ENCODE measurements around the gene FLYWCH1.

The FLYWCH1 gene

GRCh38 chr16:2969545-2970521 is 58.1 kb downstream of the FLYWCH1 start:
- ChIA-PET POLR2A (interaction anchor here (0.5 to 0.9 kb wide), 4 partner anchors 8 to 1796 kb away, joined by 3 to 4 read pairs (median 3); partner anchors contain the start of gene PKMYT1), CTCF (interaction anchor here (0.6 to 1.6 kb wide), 10 partner anchors 9 to 101 kb away, joined by 3 to 6 read pairs (median 3); no protein-coding TSS in a partner anchor)
- under 1% methylated on average over 69 of the region's 83 CpGs for WGBS (ENCODE audit: insufficient coverage)
- DNase-seq = peak; percentile 83 to 89 (median 88)
- H3K9me3 ChIP-seq (ENCODE audit: control extremely low read depth in 1 of 5, control insufficient read depth in 4 of 5, insufficient read depth in 2 of 5, low read depth in 1 of 5, low read length in 4 of 5) = no peaks in the 10 kb centered on the region
- H3K27ac ChIP-seq (ENCODE audit: insufficient read depth in 1 of 2, low read depth in 1 of 2, low read length in 2 of 2, poor library complexity in 1 of 2, severe bottlenecking in 2 of 2) = no peak overlapping the region
- H3K4me3 ChIP-seq (ENCODE audit: control insufficient read depth in 1 of 7, extremely low read depth in 1 of 7, insufficient read depth in 4 of 7, low read depth in 2 of 7, low read length in 6 of 7) = peak overlapping the region; percentile 71 to 87 (median 82)
- H3K4me1 ChIP-seq (ENCODE audit: control extremely low read depth in 1 of 4, control insufficient read depth in 4 of 4, insufficient read depth in 4 of 4, low read length in 3 of 4) = peaks cover 0 to 51% (median 43%) of the 10 kb centered on the region in 4 experiments
- H3K27me3 ChIP-seq (replicated peaks in 2 of 5; ENCODE audit: control insufficient read depth in 4 of 5, insufficient read depth in 5 of 5, low read length in 4 of 5) = peaks cover 0 to 39% (median 14%) of the 10 kb centered on the region in 5 experiments
- H3K36me3 ChIP-seq (ENCODE audit: control insufficient read depth in 4 of 4, insufficient read depth in 4 of 4, low read length in 3 of 4) = peaks cover 0 to 44% (median 20%) of the 10 kb centered on the region in 4 experiments

- POLR2A ChIA-PET = interaction anchor here (0.5 to 0.9 kb wide), 3 partner anchors 8 to 58 kb away, joined by 3 to 4 read pairs (median 3); partner anchors contain the start of gene PKMYT1
- Histone ChIP-seq H3K4me1 (ENCODE audit: control extremely low read depth in 1 of 4, control insufficient read depth in 4 of 4, insufficient read depth in 4 of 4, low read length in 3 of 4) (peaks cover 0 to 47% (median 39%) of the 10 kb centered on the region in 4 experiments), H3K27ac (ENCODE audit: insufficient read depth in 1 of 2, low read depth in 1 of 2, low read length in 2 of 2, poor library complexity in 1 of 2, severe bottlenecking in 2 of 2) (no peak overlapping the region), H3K36me3 (ENCODE audit: control insufficient read depth in 4 of 4, insufficient read depth in 4 of 4, low read length in 3 of 4) (peaks cover 0 to 51% (median 24%) of the 10 kb centered on the region in 4 experiments), H3K4me3 (ENCODE audit: control insufficient read depth in 1 of 7, extremely low read depth in 1 of 7, insufficient read depth in 4 of 7, low read depth in 2 of 7, low read length in 6 of 7) (peak overlapping the region in 5 of 7 experiments; percentile 71 to 87 (median 83)), H3K27me3 (replicated peaks in 2 of 5; ENCODE audit: control insufficient read depth in 4 of 5, insufficient read depth in 5 of 5, low read length in 4 of 5) (peaks cover 0 to 33% (median 14%) of the 10 kb centered on the region in 5 experiments), H3K9me3 (ENCODE audit: control extremely low read depth in 1 of 5, control insufficient read depth in 4 of 5, insufficient read depth in 2 of 5, low read depth in 1 of 5, low read length in 4 of 5) (no peaks in the 10 kb centered on the region)
- CTCF ChIA-PET = interaction anchor here (0.8 to 1.6 kb wide), 9 partner anchors 8 to 102 kb away, joined by 3 to 6 read pairs (median 3); no protein-coding TSS in a partner anchor
- no peak for DNase-seq
- WGBS (ENCODE audit: insufficient coverage) = 100% methylated on average over 5 of the region's 6 CpGs
Observed at GRCh38 chr16:2970563-2970962, 58.8 kb downstream of the FLYWCH1 start.

- peaks cover 0 to 59% (median 26%) of the 10 kb centered on the region in 4 experiments for H3K36me3 ChIP-seq (ENCODE audit: control insufficient read depth in 4 of 4, insufficient read depth in 4 of 4, low read length in 3 of 4)
- POLR2A ChIA-PET = no interaction called here
- H3K4me1 ChIP-seq (ENCODE audit: control extremely low read depth in 1 of 4, control insufficient read depth in 4 of 4, insufficient read depth in 4 of 4, low read length in 3 of 4) = peaks cover 0 to 40% (median 33%) of the 10 kb centered on the region in 4 experiments
- no peaks in the 10 kb centered on the region for H3K9me3 ChIP-seq (ENCODE audit: control extremely low read depth in 1 of 5, control insufficient read depth in 4 of 5, insufficient read depth in 2 of 5, low read depth in 1 of 5, low read length in 4 of 5)
- CTCF ChIA-PET = interaction anchor here (0.6 to 2.8 kb wide), 5 partner anchors 9 to 1499 kb away, joined by 3 to 13 read pairs (median 4); partner anchors contain the start of gene PKMYT1
- 98% methylated on average over 28 of the region's 35 CpGs for WGBS (ENCODE audit: insufficient coverage)
- peaks cover 0 to 25% (median 9%) of the 10 kb centered on the region in 5 experiments for H3K27me3 ChIP-seq (replicated peaks in 2 of 5; ENCODE audit: control insufficient read depth in 4 of 5, insufficient read depth in 5 of 5, low read length in 4 of 5)
- DNase-seq = no peak
- H3K27ac ChIP-seq (ENCODE audit: insufficient read depth in 1 of 2, low read depth in 1 of 2, low read length in 2 of 2, poor library complexity in 1 of 2, severe bottlenecking in 2 of 2) = no peak overlapping the region
- H3K4me3 ChIP-seq (ENCODE audit: control insufficient read depth in 1 of 7, extremely low read depth in 1 of 7, insufficient read depth in 4 of 7, low read depth in 2 of 7, low read length in 6 of 7) = peak overlapping the region in 1 of 7 experiments; percentile 87
Observed at GRCh38 chr16:2971134-2971984, 59.6 kb downstream of the FLYWCH1 start.

GRCh38 chr16:2971985-2972784 is 60.5 kb downstream of the FLYWCH1 start:
- no peak for DNase-seq
- Histone ChIP-seq H3K27ac (ENCODE audit: insufficient read depth in 1 of 2, low read depth in 1 of 2, low read length in 2 of 2, poor library complexity in 1 of 2, severe bottlenecking in 2 of 2) (no peak overlapping the region), H3K4me1 (ENCODE audit: control extremely low read depth in 1 of 4, control insufficient read depth in 4 of 4, insufficient read depth in 4 of 4, low read length in 3 of 4) (peaks cover 0 to 33% (median 30%) of the 10 kb centered on the region in 4 experiments), H3K9me3 (ENCODE audit: control extremely low read depth in 1 of 5, control insufficient read depth in 4 of 5, insufficient read depth in 2 of 5, low read depth in 1 of 5, low read length in 4 of 5) (no peaks in the 10 kb centered on the region), H3K27me3 (replicated peaks in 2 of 5; ENCODE audit: control insufficient read depth in 4 of 5, insufficient read depth in 5 of 5, low read length in 4 of 5) (peaks cover 0 to 17% (median 9%) of the 10 kb centered on the region in 5 experiments), H3K36me3 (ENCODE audit: control insufficient read depth in 4 of 4, insufficient read depth in 4 of 4, low read length in 3 of 4) (peaks cover 0 to 67% (median 27%) of the 10 kb centered on the region in 4 experiments), H3K4me3 (ENCODE audit: control insufficient read depth in 1 of 7, extremely low read depth in 1 of 7, insufficient read depth in 4 of 7, low read depth in 2 of 7, low read length in 6 of 7) (peak overlapping the region in 1 of 7 experiments; percentile 4)
- WGBS (ENCODE audit: insufficient coverage) = 93% methylated on average over 13 of the region's 15 CpGs
- ChIA-PET POLR2A (no interaction called here), CTCF (interaction anchor here (0.6 to 2.8 kb wide), 6 partner anchors 8 to 1499 kb away, joined by 3 to 13 read pairs (median 4); partner anchors contain the start of gene PKMYT1)

- DNase-seq = no peak
Observed at GRCh38 chr16:2973093-2973492, 61.4 kb downstream of the FLYWCH1 start.

More at GRCh38 chr16:2973093-2973492, 61.4 kb downstream of the FLYWCH1 start:
- H3K27me3 ChIP-seq (replicated peaks in 2 of 5; ENCODE audit: control insufficient read depth in 4 of 5, insufficient read depth in 5 of 5, low read length in 4 of 5) = peaks cover 0 to 8% (median 2%) of the 10 kb centered on the region in 5 experiments
- H3K9me3 ChIP-seq (ENCODE audit: control extremely low read depth in 1 of 5, control insufficient read depth in 4 of 5, insufficient read depth in 2 of 5, low read depth in 1 of 5, low read length in 4 of 5) = no peaks in the 10 kb centered on the region
- peaks cover 0 to 76% (median 27%) of the 10 kb centered on the region in 4 experiments for H3K36me3 ChIP-seq (ENCODE audit: control insufficient read depth in 4 of 4, insufficient read depth in 4 of 4, low read length in 3 of 4)
- POLR2A ChIA-PET = no interaction called here
- peaks cover 0 to 33% (median 22%) of the 10 kb centered on the region in 4 experiments for H3K4me1 ChIP-seq (ENCODE audit: control extremely low read depth in 1 of 4, control insufficient read depth in 4 of 4, insufficient read depth in 4 of 4, low read length in 3 of 4)
- CTCF ChIA-PET = interaction anchor here (1.1 to 2.8 kb wide), 2 partner anchors 11 to 89 kb away, joined by 3 to 13 read pairs; no protein-coding TSS in a partner anchor
- WGBS (ENCODE audit: insufficient coverage) = 97% methylated on average over 4 of the region's 5 CpGs
- no peak overlapping the region for H3K4me3 ChIP-seq (ENCODE audit: control insufficient read depth in 1 of 7, extremely low read depth in 1 of 7, insufficient read depth in 4 of 7, low read depth in 2 of 7, low read length in 6 of 7)
- no peak overlapping the region for H3K27ac ChIP-seq (ENCODE audit: insufficient read depth in 1 of 2, low read depth in 1 of 2, low read length in 2 of 2, poor library complexity in 1 of 2, severe bottlenecking in 2 of 2)

All from common myeloid progenitor, CD34-positive (primary cell).